Measurements from ENCODE around the gene KCTD2. TPM values are rescaled to one million over a fixed set of nuclear protein-coding genes. Genes with fewer than 3 reads are reported as not detected.

The KCTD2 gene
- polyA plus RNA-seq, 1 experiment = 36.0 TPM

GRCh38 chr17:75109407-75110233 is 62.6 kb downstream of the KCTD2 start, which contains the start of gene ARMC7:
TSS of gene ARMC7 (plus strand) at chr17:75109969. CDS start at chr17:75110289, 320 bp downstream.
- ChIA-PET CTCF (interaction anchor here (0.7 to 2.5 kb wide), 7 partner anchors 12 to 149 kb away, joined by 3 to 11 read pairs (median 3); no protein-coding TSS in a partner anchor), POLR2A (interaction anchor here (0.6 to 1.3 kb wide), 7 partner anchors 14 to 74 kb away, joined by 3 to 4 read pairs (median 3); partner anchors contain the start of gene NT5C)
- Histone ChIP-seq H3K4me3 (ENCODE audit: low read depth, low read length) (peak within 1 kb of the TSS; percentile 80), H3K9me3 (ENCODE audit: control insufficient read depth, insufficient read depth, low read length) (no peaks in the 10 kb centered on the region), H3K27ac (ENCODE audit: low read depth, low read length) (no peak within 1 kb of the TSS), H3K27me3 (ENCODE audit: control insufficient read depth, insufficient read depth, low read length) (peaks cover 7% of the 10 kb centered on the region)
- DNase-seq (ENCODE audit: low read depth, low spot score) = peak; percentile 49
- no peak for TF ChIP-seq CTCF (IDR thresholded peaks at IDR 0.05; ENCODE audit: low read depth, low read length)

GRCh38 chr17:75110234-75110937 is 63.4 kb downstream of the KCTD2 start:
- peaks cover 7% of the 10 kb centered on the region for H3K27me3 ChIP-seq (ENCODE audit: control insufficient read depth, insufficient read depth, low read length)
- ChIA-PET POLR2A (interaction anchor here (1.0 to 1.3 kb wide), 6 partner anchors 15 to 75 kb away, joined by 3 to 4 read pairs (median 3); partner anchors contain the start of gene NT5C), CTCF (interaction anchor here (0.8 to 7.5 kb wide), 8 partner anchors 21 to 150 kb away, joined by 3 to 154 read pairs (median 7); partner anchors contain the start of genes NT5C and NUP85)
- no peak for DNase-seq (ENCODE audit: low read depth, low spot score)
- H3K9me3 ChIP-seq (ENCODE audit: control insufficient read depth, insufficient read depth, low read length) = no peaks in the 10 kb centered on the region
- H3K27ac ChIP-seq (ENCODE audit: low read depth, low read length) = no peak overlapping the region
- TF ChIP-seq CTCF (IDR thresholded peaks at IDR 0.05; ENCODE audit: low read depth, low read length) = no peak
- H3K4me3 ChIP-seq (ENCODE audit: low read depth, low read length) = peak overlapping the region; percentile 80

GRCh38 chr17:75111777-75112335 is 64.8 kb downstream of the KCTD2 start:
- CTCF ChIA-PET = interaction anchor here (0.9 to 7.5 kb wide), 6 partner anchors 10 to 151 kb away, joined by 3 to 154 read pairs (median 32); partner anchors contain the start of genes NT5C and NUP85
- Histone ChIP-seq H3K27ac (ENCODE audit: low read depth, low read length) (no peak overlapping the region), H3K4me3 (ENCODE audit: low read depth, low read length) (no peak overlapping the region), H3K9me3 (ENCODE audit: control insufficient read depth, insufficient read depth, low read length) (no peaks in the 10 kb centered on the region), H3K27me3 (ENCODE audit: control insufficient read depth, insufficient read depth, low read length) (peaks cover 7% of the 10 kb centered on the region)
- no peak for DNase-seq (ENCODE audit: low read depth, low spot score)
- POLR2A ChIA-PET = interaction anchor here (0.7 to 1.3 kb wide), 2 partner anchors 13 to 17 kb away, joined by 4 read pairs; no protein-coding TSS in a partner anchor
- TF ChIP-seq CTCF (IDR thresholded peaks at IDR 0.05; ENCODE audit: low read depth, low read length) = no peak

- Histone ChIP-seq H3K4me3 (ENCODE audit: low read depth, low read length) (peak overlapping the region; percentile 62), H3K9me3 (ENCODE audit: control insufficient read depth, insufficient read depth, low read length) (no peaks in the 10 kb centered on the region), H3K27ac (ENCODE audit: low read depth, low read length) (no peak overlapping the region), H3K27me3 (ENCODE audit: control insufficient read depth, insufficient read depth, low read length) (peaks cover 2% of the 10 kb centered on the region)
- TF ChIP-seq CTCF (IDR thresholded peaks at IDR 0.05; ENCODE audit: low read depth, low read length) = peak; percentile 95
- POLR2A ChIA-PET = interaction anchor here (0.6 to 2.5 kb wide), 7 partner anchors 17 to 101 kb away, joined by 3 to 12 read pairs (median 4); partner anchors contain the start of genes JPT1, NT5C and NUP85
- CTCF ChIA-PET = interaction anchor here (0.6 to 7.5 kb wide), 61 partner anchors 9 to 630 kb away, joined by 3 to 154 read pairs (median 6); partner anchors contain the start of genes GGA3, MIF4GD, MRPL58 and MRPS7
- DNase-seq (ENCODE audit: low read depth, low spot score) = peak; percentile 82
Measured at GRCh38 chr17:75113798-75114551, 67.0 kb downstream of the KCTD2 start.
